ENCODE data around the gene ZNF148.
A peak's percentile ranks its signal among the peaks of the same experiment; 100 is the strongest.

Gene ZNF148

GRCh38 chr3:125219261-125219701, 155.8 kb downstream of the ZNF148 start:
- no peak for DNase-seq (ENCODE audit: low read depth)

GRCh38 chr3:125214738-125215137, 160.4 kb downstream of the ZNF148 start:
- DNase-seq (ENCODE audit: low read depth), result no peak

- peak; percentile 23 for DNase-seq (ENCODE audit: low read depth)
Measured at GRCh38 chr3:125213946-125214542, 161.1 kb downstream of the ZNF148 start.

- DNase-seq (ENCODE audit: low read depth), result no peak
Measured at GRCh38 chr3:125213364-125213755, 161.8 kb downstream of the ZNF148 start.

- DNase-seq (ENCODE audit: low read depth), result no peak
Measured at GRCh38 chr3:125212509-125213363, 162.4 kb downstream of the ZNF148 start, which contains the start of gene SLC12A8. TSS of gene SLC12A8 (minus strand) at chr3:125212748. CDS start at chr3:125211349, 1,399 bp downstream.

- no peak for DNase-seq (ENCODE audit: low read depth)
Measured at GRCh38 chr3:125212091-125212508, 163.0 kb downstream of the ZNF148 start.

- no peak for DNase-seq (ENCODE audit: low read depth)
Measured at GRCh38 chr3:125211523-125212090, 163.5 kb downstream of the ZNF148 start.

- DNase-seq (ENCODE audit: low read depth), result no peak
Measured at GRCh38 chr3:125207949-125208568, 167.1 kb downstream of the ZNF148 start.

GRCh38 chr3:125207507-125207906, 167.6 kb downstream of the ZNF148 start:
- no peak for DNase-seq (ENCODE audit: low read depth)

GRCh38 chr3:125206934-125207333, 168.2 kb downstream of the ZNF148 start:
- DNase-seq (ENCODE audit: low read depth), result no peak

GRCh38 chr3:125203731-125204130, 171.4 kb downstream of the ZNF148 start:
- DNase-seq (ENCODE audit: low read depth), result no peak

GRCh38 chr3:125202197-125202596, 172.9 kb downstream of the ZNF148 start:
- no peak for DNase-seq (ENCODE audit: low read depth)

- DNase-seq (ENCODE audit: low read depth), result no peak
Measured at GRCh38 chr3:125200731-125201139, 174.4 kb downstream of the ZNF148 start.

- DNase-seq (ENCODE audit: low read depth), result peak; percentile 79
Measured at GRCh38 chr3:125194849-125195601, 180.1 kb downstream of the ZNF148 start.

- no peak for DNase-seq (ENCODE audit: low read depth)
Measured at GRCh38 chr3:125194061-125194848, 180.9 kb downstream of the ZNF148 start.

- no peak for DNase-seq (ENCODE audit: low read depth)
Measured at GRCh38 chr3:125192190-125193035, 182.7 kb downstream of the ZNF148 start.

GRCh38 chr3:125191730-125192129, 183.4 kb downstream of the ZNF148 start:
- DNase-seq (ENCODE audit: low read depth), result no peak

- no peak for DNase-seq (ENCODE audit: low read depth)
Measured at GRCh38 chr3:125191256-125191655, 183.9 kb downstream of the ZNF148 start.

- DNase-seq (ENCODE audit: low read depth), result no peak
Measured at GRCh38 chr3:125190786-125191185, 184.3 kb downstream of the ZNF148 start.
